ENCODE results near the gene RAPGEF1. TPM values are rescaled to one million over a fixed set of nuclear protein-coding genes. Genes with fewer than 3 reads are reported as not detected.

RAPGEF1 gene
- total and polyA plus RNA-seq, 10 donors = 16.9 to 137 (median 104) TPM

- peaks cover 0 to 29% (median 14%) of the 10 kb centered on the region in 6 donors for H3K4me1 ChIP-seq
- peaks cover 0 to 43% (median 26%) of the 10 kb centered on the region in 7 donors for H3K27me3 ChIP-seq (replicated peaks in 1 of 7)
- intact Hi-C loops (cut with DNase I; ENCODE audit: low total_unique reads) = no loop called here
- TF ChIP-seq POLR2AphosphoS5 (IDR thresholded peaks at IDR 0.05) (no peak), POLR2A (IDR thresholded peaks at IDR 0.05) (no peak), CTCF (IDR thresholded peaks at IDR 0.05 in 8 of 11, conservative IDR thresholded peaks at IDR 0.05 in 3 of 11) (no peak)
- no peaks in the 10 kb centered on the region for H3K36me3 ChIP-seq
- WGBS, 5 donors = 90 to 95% (median 92%) methylated on average over 6 of the region's 6 CpGs
- peaks cover 8 to 37% (median 27%) of the 10 kb centered on the region in 8 donors for H3K9me3 ChIP-seq
- DNase-seq = no peak
- no peak overlapping the region for H3K4me3 ChIP-seq
- H3K27ac ChIP-seq = no peak overlapping the region
Measured at GRCh38 chr9:131543141-131543540, 196.7 kb downstream of the RAPGEF1 start.

GRCh38 chr9:131539223-131539923, 200.5 kb downstream of the RAPGEF1 start:
- H3K4me1 ChIP-seq = peaks cover 0 to 21% (median 3%) of the 10 kb centered on the region in 6 donors
- no peak for DNase-seq
- TF ChIP-seq POLR2AphosphoS5 (IDR thresholded peaks at IDR 0.05) (no peak), CTCF (IDR thresholded peaks at IDR 0.05 in 8 of 11, conservative IDR thresholded peaks at IDR 0.05 in 3 of 11) (no peak), POLR2A (IDR thresholded peaks at IDR 0.05) (no peak)
- H3K36me3 ChIP-seq = no peaks in the 10 kb centered on the region
- WGBS, 5 donors = 71 to 78% (median 77%) methylated on average over 7 of the region's 7 CpGs
- H3K27me3 ChIP-seq (replicated peaks in 1 of 7) = peaks cover 0 to 5% (median 0%) of the 10 kb centered on the region in 7 donors
- peaks cover 8 to 27% (median 25%) of the 10 kb centered on the region in 8 donors for H3K9me3 ChIP-seq
- intact Hi-C loops (cut with DNase I; ENCODE audit: low total_unique reads) = no loop called here
- no peak overlapping the region for H3K4me3 ChIP-seq
- no peak overlapping the region for H3K27ac ChIP-seq

- TF ChIP-seq POLR2AphosphoS5 (IDR thresholded peaks at IDR 0.05) (no peak), POLR2A (IDR thresholded peaks at IDR 0.05) (no peak), CTCF (IDR thresholded peaks at IDR 0.05 in 8 of 11, conservative IDR thresholded peaks at IDR 0.05 in 3 of 11) (no peak)
- H3K9me3 ChIP-seq = peaks cover 4 to 13% (median 11%) of the 10 kb centered on the region in 8 donors
- no peak for DNase-seq
- H3K27me3 ChIP-seq (replicated peaks in 1 of 7) = no peaks in the 10 kb centered on the region
- no peaks in the 10 kb centered on the region for H3K36me3 ChIP-seq
- 95 to 99% (median 96%) methylated on average over 19 of the region's 19 CpGs for WGBS, 5 donors
- H3K4me3 ChIP-seq = no peak overlapping the region
- peaks cover 0 to 26% (median 5%) of the 10 kb centered on the region in 6 donors for H3K4me1 ChIP-seq
- H3K27ac ChIP-seq = no peak overlapping the region
- intact Hi-C loops (cut with DNase I; ENCODE audit: low total_unique reads) = no loop called here
Measured at GRCh38 chr9:131537946-131538345, 201.9 kb downstream of the RAPGEF1 start.

GRCh38 chr9:131534721-131535237, 205.1 kb downstream of the RAPGEF1 start:
- no peak for TF ChIP-seq CTCF (IDR thresholded peaks at IDR 0.05 in 8 of 11, conservative IDR thresholded peaks at IDR 0.05 in 3 of 11)
- Histone ChIP-seq H3K27me3 (replicated peaks in 1 of 7) (no peaks in the 10 kb centered on the region), H3K27ac (no peak overlapping the region), H3K4me1 (peaks cover 8 to 41% (median 21%) of the 10 kb centered on the region in 6 donors), H3K36me3 (peaks cover 0 to 3% (median under 1%) of the 10 kb centered on the region in 6 donors), H3K9me3 (no peaks in the 10 kb centered on the region), H3K4me3 (no peak overlapping the region)
- DNase-seq = no peak
- intact Hi-C loops (cut with DNase I; ENCODE audit: low total_unique reads) = no loop called here
- 40 to 45% (median 44%) methylated on average over 8 of the region's 8 CpGs for WGBS, 5 donors

Measured in spleen (tissue), 11 donors.